HT-29 (cell line): Measurements from ENCODE around the gene DBI. TPM values are rescaled to one million over a fixed set of nuclear protein-coding genes. Genes with fewer than 3 reads are reported as not detected.

Experiments
- DNase-seq: peaks from one replicate; pipeline ENCODE4 v3.0.0-alpha.2; 2015; ENCODE audit warnings: low spot score
- total RNA-seq: library from RNA; depleted of rRNA; stranded (reverse); fragments of >200 nt; shearing (Covaris generic); gene quantifications from 2 replicates; pipeline ENCODE4 v1.2.3, GENCODE V29; 2014; rRNA removed

Gene DBI
- total RNA-seq = 152 and 179 TPM in 2 replicates

- DNase-seq = peak; percentile 98
Observed at GRCh38 chr2:119366649-119367471, at the start of gene DBI, which contains the start of gene C2orf76. Gene DBI (plus strand): TSS chr2:119366977. CDS start chr2:119367052, 75 bp downstream. Gene C2orf76 (minus strand): TSS chr2:119366834. CDS start chr2:119339959, 26,875 bp downstream.

- DNase-seq = no peak
Observed at GRCh38 chr2:119317554-119317953, 49.2 kb upstream of the DBI start.

- DNase-seq = no peak
Observed at GRCh38 chr2:119319593-119319992, 47.2 kb upstream of the DBI start.

- no peak for DNase-seq
Observed at GRCh38 chr2:119323459-119323858, 43.3 kb upstream of the DBI start.

GRCh38 chr2:119324685-119325270 lies 42.0 kb upstream of the DBI start:
- DNase-seq = no peak

GRCh38 chr2:119326938-119327337 lies 39.8 kb upstream of the DBI start:
- no peak for DNase-seq

- no peak for DNase-seq
Observed at GRCh38 chr2:119327431-119327830, 39.3 kb upstream of the DBI start.

- DNase-seq = no peak
Observed at GRCh38 chr2:119332953-119333352, 33.8 kb upstream of the DBI start.

- DNase-seq = no peak
Observed at GRCh38 chr2:119333360-119333759, 33.4 kb upstream of the DBI start.

GRCh38 chr2:119333833-119334232 lies 32.9 kb upstream of the DBI start:
- no peak for DNase-seq

GRCh38 chr2:119337749-119338148 lies 29.0 kb upstream of the DBI start:
- no peak for DNase-seq

GRCh38 chr2:119338272-119338671 lies 28.5 kb upstream of the DBI start:
- no peak for DNase-seq

GRCh38 chr2:119338826-119339561 lies 27.8 kb upstream of the DBI start:
- no peak for DNase-seq

- no peak for DNase-seq
Observed at GRCh38 chr2:119339562-119339923, 27.2 kb upstream of the DBI start.

GRCh38 chr2:119341684-119342083 lies 25.1 kb upstream of the DBI start:
- DNase-seq = no peak

- no peak for DNase-seq
Observed at GRCh38 chr2:119349289-119349688, 17.5 kb upstream of the DBI start.

- DNase-seq = no peak
Observed at GRCh38 chr2:119350311-119350998, 16.3 kb upstream of the DBI start.

GRCh38 chr2:119352357-119352756 lies 14.4 kb upstream of the DBI start:
- DNase-seq = no peak

- DNase-seq = no peak
Observed at GRCh38 chr2:119354860-119355259, 11.9 kb upstream of the DBI start.

GRCh38 chr2:119359774-119360173 lies 7.0 kb upstream of the DBI start:
- DNase-seq = no peak

GRCh38 chr2:119360423-119360966 lies 6.3 kb upstream of the DBI start:
- DNase-seq = no peak

- no peak for DNase-seq
Observed at GRCh38 chr2:119364798-119365197, 2.0 kb upstream of the DBI start.
